SKM-1 treated with dmso at 0.1 percent for 144 hours (cell line): Measurements from ENCODE around the gene MAP1S.

Experiments
- DNase-seq: peaks from one replicate; lab custom pipeline; 2025; ENCODE audit not compliant: unreplicated experiment; lab: John Stamatoyannopoulos, UW

The MAP1S gene

GRCh38 chr19:17692566-17692965 is 26.7 kb upstream of the MAP1S start:
- DNase-seq = no peak

DNA sequence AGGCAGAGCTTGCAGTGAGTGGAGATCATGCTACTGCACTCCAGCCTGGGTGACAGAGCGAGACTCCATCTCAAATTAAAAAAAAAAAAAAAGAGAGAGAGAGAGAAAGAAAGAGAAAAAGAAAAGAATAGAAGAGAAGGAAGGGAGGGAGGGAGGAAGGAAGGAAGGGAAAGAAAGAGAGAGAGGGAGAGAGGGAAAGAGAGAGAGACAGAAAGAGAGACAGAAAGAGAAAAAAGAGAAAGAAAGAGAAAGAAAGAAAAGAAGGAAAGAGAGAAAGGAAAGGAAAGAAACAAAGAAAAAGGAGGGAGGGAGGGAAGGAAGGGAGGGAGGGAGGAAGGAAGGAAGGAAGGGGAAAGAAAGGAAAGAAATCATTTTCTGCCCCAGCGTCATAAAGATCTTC is 24.1 kb upstream of the MAP1S start:
- DNase-seq = no peak

DNA sequence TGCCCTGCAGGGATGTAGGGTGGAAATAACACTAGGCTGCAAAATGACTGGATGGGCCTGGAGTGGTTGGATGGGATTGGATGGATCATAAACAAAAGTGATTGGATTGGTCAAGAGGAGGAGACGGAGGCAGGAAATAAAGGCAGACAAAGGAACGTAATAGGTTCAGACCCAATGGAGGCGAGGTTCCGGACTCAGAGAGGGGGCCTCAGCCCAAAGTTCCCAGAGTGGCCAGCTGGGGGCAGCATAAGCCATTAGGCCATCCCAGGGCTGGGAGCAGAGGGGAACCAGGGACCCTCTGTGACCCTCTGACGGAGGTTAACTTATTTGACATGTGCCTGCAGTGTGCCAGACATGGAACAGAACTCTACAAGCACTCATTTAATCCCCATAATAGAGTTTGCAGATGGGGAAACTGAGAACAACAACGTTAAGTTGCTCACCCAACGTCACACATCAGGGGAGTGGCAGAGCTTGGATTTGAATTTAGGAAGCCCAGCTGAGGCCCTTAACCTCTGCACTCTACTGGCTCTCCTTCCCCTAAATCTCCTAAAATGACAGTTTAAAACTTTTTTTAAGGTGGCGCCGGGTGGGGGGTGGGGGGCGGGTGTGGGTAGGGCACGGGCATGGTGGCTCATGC is 15.3 kb upstream of the MAP1S start:
- peak; percentile 24 for DNase-seq

DNA sequence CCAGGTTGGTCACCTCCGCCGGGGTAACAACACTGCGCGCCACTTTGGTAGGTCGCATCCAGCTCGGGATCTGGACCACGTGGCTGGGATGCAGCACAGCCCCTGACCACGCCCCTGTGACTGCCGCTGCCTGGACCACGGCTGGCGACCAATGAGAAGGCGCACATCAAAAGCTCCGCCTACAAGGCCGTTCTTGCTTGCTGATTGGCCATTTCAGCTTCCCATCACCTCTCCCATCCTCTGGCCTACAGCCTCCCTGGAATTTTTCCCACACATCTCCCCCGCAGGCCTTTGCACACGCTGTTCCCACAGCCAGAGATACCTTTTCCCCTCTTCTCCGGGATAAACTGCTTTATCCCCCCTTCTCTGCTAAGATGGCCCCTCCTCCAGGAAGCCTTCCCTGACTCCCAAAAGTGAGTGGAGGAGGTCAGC is 12.5 kb upstream of the MAP1S start:
- no peak for DNase-seq

DNA sequence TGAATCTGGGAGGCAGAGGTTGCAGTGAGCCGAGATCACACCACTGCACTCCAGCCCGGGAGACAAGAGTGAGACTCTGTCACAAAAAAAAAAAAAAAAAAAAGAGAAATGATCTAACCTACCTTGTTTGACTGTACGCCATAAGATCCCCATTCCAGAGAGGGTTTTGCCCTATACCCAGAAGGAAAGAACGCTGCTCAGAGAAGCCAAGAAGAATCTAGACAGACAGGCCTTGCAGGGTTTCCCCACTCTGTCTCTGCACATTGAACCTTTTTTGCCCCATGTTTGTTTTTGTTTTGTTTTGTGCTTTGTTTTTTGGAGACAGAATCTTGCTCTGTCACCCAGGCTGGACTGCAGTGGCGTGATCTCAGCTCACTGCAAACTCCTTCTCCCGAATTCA is 7.4 kb upstream of the MAP1S start:
- DNase-seq = no peak

GRCh38 chr19:17716309-17716929 is 2.9 kb upstream of the MAP1S start:
- DNase-seq = no peak

- DNase-seq = peak; percentile 39
Observed at GRCh38 chr19:17718550-17718946, 732 bp upstream of the MAP1S start.

GRCh38 chr19:17719730-17720400 is 585 bp downstream of the MAP1S start:
- DNase-seq = no peak

- no peak for DNase-seq
Observed at GRCh38 chr19:17720440-17720839, 1.2 kb downstream of the MAP1S start.

DNA sequence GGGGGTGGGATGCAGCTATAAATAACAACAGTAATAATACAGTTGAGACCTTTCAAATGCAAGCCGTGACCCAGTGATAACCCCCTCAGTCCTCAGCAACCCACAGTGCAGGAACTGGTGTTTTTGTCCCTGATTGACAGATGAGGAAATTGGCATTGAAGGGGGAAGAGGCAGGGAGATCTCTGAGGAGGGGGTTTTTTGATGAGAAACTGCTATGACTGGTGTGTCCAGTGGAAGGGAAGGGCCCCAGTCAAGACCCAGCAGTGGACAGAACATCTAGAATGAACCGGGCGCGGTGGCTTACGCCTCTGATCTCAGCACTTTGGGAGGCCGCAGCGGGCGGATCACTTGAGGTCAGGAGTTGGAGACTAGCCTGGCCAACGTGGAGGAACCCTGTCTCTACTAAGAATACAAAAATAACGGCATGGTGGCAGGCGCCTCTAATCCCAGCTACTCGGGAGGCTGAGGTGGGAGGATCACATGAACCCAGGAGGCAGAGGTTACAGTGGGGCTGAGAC is 1.9 kb downstream of the MAP1S start:
- DNase-seq = no peak

DNA sequence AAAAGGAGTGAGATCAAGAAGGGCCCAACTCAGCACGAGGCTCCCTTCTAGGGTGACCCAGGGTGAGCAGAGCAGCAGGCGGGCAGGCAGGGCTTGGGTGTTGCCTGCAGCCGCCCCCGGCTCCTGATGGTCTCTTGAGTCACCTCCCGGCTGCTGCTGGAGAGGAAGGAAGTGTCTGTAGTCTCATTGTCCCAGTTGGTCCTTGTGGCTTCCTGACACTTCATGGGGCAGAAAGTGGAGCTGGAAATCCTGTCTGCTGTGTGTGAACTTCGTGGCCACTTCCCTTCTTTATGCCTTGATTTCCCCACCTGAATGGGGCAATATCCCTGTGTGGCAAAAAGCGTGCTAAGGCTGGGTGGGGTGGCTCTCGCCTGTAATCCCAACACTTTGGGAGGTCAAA is 2.5 kb downstream of the MAP1S start:
- DNase-seq = peak; percentile 90

- no peak for DNase-seq
Observed at GRCh38 chr19:17722655-17723240, 3.5 kb downstream of the MAP1S start.

- no peak for DNase-seq
Observed at GRCh38 chr19:17724655-17725054, 5.4 kb downstream of the MAP1S start.

DNA sequence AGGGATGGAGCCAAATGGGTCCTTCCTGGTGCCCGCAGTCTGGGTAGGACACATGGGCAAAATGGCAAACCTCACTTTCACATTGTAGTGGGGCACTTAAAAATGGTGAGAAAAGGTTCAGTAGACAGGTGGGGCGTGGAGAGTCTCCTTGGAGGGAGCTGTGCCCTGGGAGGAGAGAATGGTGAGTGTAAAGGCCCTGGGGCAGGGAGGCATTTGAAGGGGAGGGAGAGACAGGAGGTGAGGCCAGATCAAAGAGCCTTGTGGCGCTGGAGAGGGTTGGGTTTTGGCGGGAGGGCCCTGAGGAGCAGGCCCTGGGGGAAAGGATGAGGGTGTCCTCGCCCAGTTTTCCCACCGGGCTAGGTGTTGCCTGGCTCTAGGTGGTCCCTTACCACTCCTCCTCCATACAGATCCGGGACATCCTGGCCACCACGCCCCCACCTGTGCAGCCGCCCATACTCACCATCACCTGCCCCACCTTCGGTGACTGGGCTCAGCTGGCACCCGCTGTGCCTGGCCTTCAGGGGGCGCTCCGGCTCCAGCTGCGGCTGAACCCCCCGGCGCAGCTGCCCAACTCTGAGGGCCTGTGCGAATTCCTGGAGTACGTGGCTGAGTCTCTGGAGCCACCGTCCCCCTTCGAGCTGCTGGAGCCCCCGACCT is 6.3 kb downstream of the MAP1S start:
- DNase-seq = no peak

DNA sequence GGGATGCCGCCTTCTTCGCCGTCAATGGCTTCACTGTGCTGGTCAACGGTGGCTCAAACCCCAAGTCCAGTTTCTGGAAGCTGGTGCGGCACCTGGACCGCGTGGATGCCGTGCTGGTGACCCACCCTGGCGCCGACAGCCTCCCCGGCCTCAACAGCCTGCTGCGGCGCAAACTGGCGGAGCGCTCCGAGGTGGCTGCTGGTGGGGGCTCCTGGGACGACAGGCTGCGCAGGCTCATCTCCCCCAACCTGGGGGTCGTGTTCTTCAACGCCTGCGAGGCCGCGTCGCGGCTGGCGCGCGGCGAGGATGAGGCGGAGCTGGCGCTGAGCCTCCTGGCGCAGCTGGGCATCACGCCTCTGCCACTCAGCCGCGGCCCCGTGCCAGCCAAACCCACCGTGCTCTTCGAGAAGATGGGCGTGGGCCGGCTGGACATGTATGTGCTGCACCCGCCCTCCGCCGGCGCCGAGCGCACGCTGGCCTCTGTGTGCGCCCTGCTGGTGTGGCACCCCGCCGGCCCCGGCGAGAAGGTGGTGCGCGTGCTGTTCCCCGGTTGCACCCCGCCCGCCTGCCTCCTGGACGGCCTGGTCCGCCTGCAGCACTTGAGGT is 7.0 kb downstream of the MAP1S start:
- DNase-seq = no peak

GRCh38 chr19:17726964-17727773 is 7.9 kb downstream of the MAP1S start:
- DNase-seq = no peak

DNA sequence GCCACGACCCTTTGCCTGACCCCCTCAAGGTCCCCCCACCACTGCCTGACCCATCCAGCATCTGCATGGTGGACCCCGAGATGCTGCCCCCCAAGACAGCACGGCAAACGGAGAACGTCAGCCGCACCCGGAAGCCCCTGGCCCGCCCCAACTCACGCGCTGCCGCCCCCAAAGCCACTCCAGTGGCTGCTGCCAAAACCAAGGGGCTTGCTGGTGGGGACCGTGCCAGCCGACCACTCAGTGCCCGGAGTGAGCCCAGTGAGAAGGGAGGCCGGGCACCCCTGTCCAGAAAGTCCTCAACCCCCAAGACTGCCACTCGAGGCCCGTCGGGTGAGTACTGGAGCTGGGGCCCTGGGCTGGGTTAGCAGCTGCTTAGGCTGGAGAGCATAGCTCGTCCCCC is 8.6 kb downstream of the MAP1S start:
- no peak for DNase-seq

DNA sequence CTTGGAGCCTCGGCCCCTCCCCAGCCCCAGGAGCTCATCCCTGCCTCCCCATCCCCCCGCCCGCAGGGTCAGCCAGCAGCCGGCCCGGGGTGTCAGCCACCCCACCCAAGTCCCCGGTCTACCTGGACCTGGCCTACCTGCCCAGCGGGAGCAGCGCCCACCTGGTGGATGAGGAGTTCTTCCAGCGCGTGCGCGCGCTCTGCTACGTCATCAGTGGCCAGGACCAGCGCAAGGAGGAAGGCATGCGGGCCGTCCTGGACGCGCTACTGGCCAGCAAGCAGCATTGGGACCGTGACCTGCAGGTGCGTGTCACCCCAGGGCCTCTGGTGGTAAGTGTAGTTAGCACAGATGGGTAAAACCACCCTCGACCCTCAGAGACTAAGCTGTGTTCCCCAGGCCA is 13.8 kb downstream of the MAP1S start:
- DNase-seq = no peak

- no peak for DNase-seq
Observed at GRCh38 chr19:17734146-17734545, 14.9 kb downstream of the MAP1S start.

DNA sequence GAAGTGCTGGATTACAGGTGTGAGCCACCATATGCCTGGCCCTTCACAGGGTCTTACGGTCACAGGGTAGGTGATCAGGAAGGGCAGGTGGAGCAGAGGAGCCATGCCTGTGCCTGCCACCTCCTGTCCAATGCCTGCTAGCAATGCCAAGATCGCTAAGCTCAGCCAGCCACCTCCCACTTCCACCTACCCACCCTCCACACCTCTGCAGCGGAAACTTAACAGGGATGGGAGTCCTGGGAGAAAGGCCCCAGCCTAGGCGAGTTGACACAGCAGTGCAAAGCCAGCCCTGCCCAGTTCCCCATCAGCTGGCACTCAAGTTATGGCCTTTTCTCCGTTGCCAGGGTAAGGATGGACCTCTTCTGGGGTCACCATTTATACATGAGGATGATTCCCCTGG is 16.1 kb downstream of the MAP1S start:
- no peak for DNase-seq
